HepG2 (cell line): ENCODE data around the gene KIF1B.

Experiments
- KDM2A ChIP-seq: sonication (generic); formaldehyde crosslinking; IDR thresholded peaks from 2 replicates; pipeline ENCODE4 v1.4.0; 2020; ENCODE audit warnings: low read depth, missing genetic modification reagents, borderline replicate concordance
- KLF6 ChIP-seq: IDR thresholded peaks from 2 replicates; pipeline ENCODE4 v1.8.0; 2016; ENCODE audit warnings: missing biosample characterization, missing genetic modification reagents
- MYC ChIP-seq: sonication (generic); formaldehyde crosslinking; IDR thresholded peaks from 2 replicates; pipeline ENCODE4 v1.9.0; 2021; ENCODE audit warnings: missing genetic modification reagents, borderline replicate concordance
- SIN3A ChIP-seq: IDR thresholded peaks from 2 replicates; pipeline ENCODE4 v1.6.1; 2011; ENCODE audit warnings: low read depth, mild to moderate bottlenecking, control low read depth, low read length, borderline replicate concordance
- STAT6 ChIP-seq: sonication (generic); formaldehyde crosslinking; IDR thresholded peaks from 2 replicates; pipeline ENCODE4 v1.4.0; 2020; ENCODE audit warnings: missing genetic modification reagents, mild to moderate bottlenecking, borderline replicate concordance
- TBL1XR1 ChIP-seq: fragments of 150-350 bp; IDR thresholded peaks from 2 replicates; pipeline ENCODE4 v1.6.1; 2014; ENCODE audit warnings: borderline replicate concordance, low read length; ENCODE audit not compliant: partially characterized antibody
- YEATS4 ChIP-seq: sonication (generic); formaldehyde crosslinking; IDR thresholded peaks from 2 replicates; pipeline ENCODE4 v1.4.0; 2020; ENCODE audit warnings: missing genetic modification reagents, borderline replicate concordance
- ZBTB3 ChIP-seq: sonication (generic); formaldehyde crosslinking; IDR thresholded peaks from 2 replicates; pipeline ENCODE4 v1.4.0; 2020; ENCODE audit warnings: low read depth, mild to moderate bottlenecking, moderate library complexity, missing genetic modification reagents, borderline replicate concordance
- ZBTB7A ChIP-seq: sonication (generic); formaldehyde crosslinking; IDR thresholded peaks from 2 replicates; pipeline ENCODE4 v1.8.0; 2022; ENCODE audit warnings: mild to moderate bottlenecking, missing genetic modification reagents
- ZNF343 ChIP-seq: sonication (generic); formaldehyde crosslinking; IDR thresholded peaks from 2 replicates; pipeline ENCODE4 v1.4.0; 2020; ENCODE audit warnings: mild to moderate bottlenecking, missing genetic modification reagents
- ZNF530 ChIP-seq: sonication (generic); formaldehyde crosslinking; IDR thresholded peaks from 2 replicates; pipeline ENCODE4 v1.5.0; 2020; ENCODE audit warnings: low read depth, mild to moderate bottlenecking, missing genetic modification reagents
- TF ChIP-seq, protein P1 (sequence below): sonication (generic); formaldehyde crosslinking; IDR thresholded peaks from 2 replicates; pipeline ENCODE4 v1.5.0; 2020; ENCODE audit warnings: mild to moderate bottlenecking, missing genetic modification reagents, moderate library complexity

DNA sequence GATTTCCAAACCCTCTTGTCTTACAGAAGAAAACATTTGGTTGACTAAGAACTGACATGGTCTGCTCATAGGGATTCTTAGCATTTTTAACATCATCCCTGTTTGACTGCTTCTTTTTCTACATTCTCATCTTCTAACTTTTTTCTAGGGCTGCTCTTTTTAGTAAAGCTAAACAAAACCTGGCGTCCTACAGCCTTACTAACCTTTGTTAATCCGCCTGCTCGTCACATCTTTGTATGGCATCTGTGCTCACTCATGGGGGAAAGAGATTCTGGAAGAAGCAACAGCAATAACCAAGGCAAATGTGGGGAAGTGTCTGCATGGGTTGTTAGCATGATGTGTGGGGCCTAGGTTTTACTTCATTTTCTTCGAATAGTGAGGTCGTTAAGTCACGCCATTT, 92.0 kb downstream of the KIF1B start:
- TF ChIP-seq KDM2A (no peak), TBL1XR1 (no peak), KLF6 (no peak), SIN3A (no peak), MYC (no peak), YEATS4 (no peak), STAT6 (no peak), ZBTB7A (CRISPR knock-in tag) (no peak), ZNF343 (CRISPR knock-in tag) (no peak), ZNF530 (no peak), ZBTB3 (CRISPR knock-in tag) (no peak)
- TF ChIP-seq, protein P1, sequence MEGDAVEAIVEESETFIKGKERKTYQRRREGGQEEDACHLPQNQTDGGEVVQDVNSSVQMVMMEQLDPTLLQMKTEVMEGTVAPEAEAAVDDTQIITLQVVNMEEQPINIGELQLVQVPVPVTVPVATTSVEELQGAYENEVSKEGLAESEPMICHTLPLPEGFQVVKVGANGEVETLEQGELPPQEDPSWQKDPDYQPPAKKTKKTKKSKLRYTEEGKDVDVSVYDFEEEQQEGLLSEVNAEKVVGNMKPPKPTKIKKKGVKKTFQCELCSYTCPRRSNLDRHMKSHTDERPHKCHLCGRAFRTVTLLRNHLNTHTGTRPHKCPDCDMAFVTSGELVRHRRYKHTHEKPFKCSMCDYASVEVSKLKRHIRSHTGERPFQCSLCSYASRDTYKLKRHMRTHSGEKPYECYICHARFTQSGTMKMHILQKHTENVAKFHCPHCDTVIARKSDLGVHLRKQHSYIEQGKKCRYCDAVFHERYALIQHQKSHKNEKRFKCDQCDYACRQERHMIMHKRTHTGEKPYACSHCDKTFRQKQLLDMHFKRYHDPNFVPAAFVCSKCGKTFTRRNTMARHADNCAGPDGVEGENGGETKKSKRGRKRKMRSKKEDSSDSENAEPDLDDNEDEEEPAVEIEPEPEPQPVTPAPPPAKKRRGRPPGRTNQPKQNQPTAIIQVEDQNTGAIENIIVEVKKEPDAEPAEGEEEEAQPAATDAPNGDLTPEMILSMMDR (CRISPR knock-in tag) = no peak
